Measurements from ENCODE around the gene STX2. TPM values are rescaled to one million over a fixed set of nuclear protein-coding genes. Genes with fewer than 3 reads are reported as not detected.

STX2 gene
- total and polyA plus RNA-seq, 2 donors (not counting 3 experiments of a cell fraction or from before 2014, with no cell fraction given): 26.2 to 32.6 TPM

GRCh38 chr12:130743176-130743575 is 95.9 kb downstream of the STX2 start:
- no peaks in the 10 kb centered on the region for H3K9me1 ChIP-seq (replicated peaks; ENCODE audit: control insufficient read depth, extremely low read depth, insufficient read depth, low read length)
- DNase-seq (ENCODE audit: low read depth, low spot score) (no peak), FAIRE-seq (no peak)
- no peak overlapping the region for H3K4me2 ChIP-seq (ENCODE audit: insufficient read depth, low read length)
- no peaks in the 10 kb centered on the region for H4K20me1 ChIP-seq (replicated peaks; ENCODE audit: control insufficient read depth, extremely low read depth, insufficient read depth, low read length)
- TF ChIP-seq JUN (IDR thresholded peaks at IDR 0.05; ENCODE audit: borderline replicate concordance, insufficient read depth, insufficient read length, low read depth): no peak
- no peak for TF ChIP-seq MYC (IDR thresholded peaks at IDR 0.05; ENCODE audit: low read depth, low read length)
- TF ChIP-seq POLR2AphosphoS5 (IDR thresholded peaks at IDR 0.05; ENCODE audit: insufficient read depth, low read depth, low read length): no peak
- no peak for TF ChIP-seq POLR2A (IDR thresholded peaks at IDR 0.05; ENCODE audit: low read depth, low read length)
- no peak for TF ChIP-seq MAX (IDR thresholded peaks at IDR 0.05; ENCODE audit: insufficient read depth, insufficient read length)
- no peak for TF ChIP-seq EZH2 (IDR thresholded peaks at IDR 0.05; ENCODE audit: borderline replicate concordance, low read depth, low read length, severe bottlenecking)
- TF ChIP-seq FOS (IDR thresholded peaks at IDR 0.05; ENCODE audit: borderline replicate concordance, insufficient read depth, low read length): no peak
- no peak for TF ChIP-seq CTCF (IDR thresholded peaks at IDR 0.05; ENCODE audit: extremely low read depth in 1 of 2, insufficient read depth in 1 of 2, low read depth in 1 of 2, low read length in 2 of 2)
- no peak for TF ChIP-seq GATA2 (IDR thresholded peaks at IDR 0.05; ENCODE audit: insufficient read depth, insufficient read length, low read depth, low read length)
- no peaks in the 10 kb centered on the region for H3K4me1 ChIP-seq (ENCODE audit: control insufficient read depth, extremely low read depth, insufficient read depth, low read length)
- H3K79me2 ChIP-seq (ENCODE audit: control insufficient read depth, insufficient read depth, low read length): no peaks in the 10 kb centered on the region
- dilution Hi-C loops (cut with MboI; ENCODE audit: extremely low pct_ligation_motif_present, low sequenced_read_pairs) (no loop called here), intact Hi-C loops (cut with micrococcal nuclease) (no loop called here)
- H2AFZ ChIP-seq (ENCODE audit: low read depth, low read length): no peak overlapping the region
- POLR2A ChIA-PET: no interaction called here
- H3K27me3 ChIP-seq (ENCODE audit: control insufficient read depth in 2 of 2, insufficient read depth in 2 of 2, low read length in 2 of 2): no peaks in the 10 kb centered on the region
- no peak overlapping the region for H3K9ac ChIP-seq (replicated peaks; ENCODE audit: extremely low read depth, insufficient read depth, low read length)
- no TSS peak for BruUV-seq (replicated peaks)
- no peaks in the 10 kb centered on the region for H3K9me3 ChIP-seq (replicated peaks; ENCODE audit: control insufficient read depth, insufficient read depth, low read length)
- H3K36me3 ChIP-seq (ENCODE audit: control insufficient read depth in 2 of 2, extremely low read depth in 1 of 2, insufficient read depth in 2 of 2, low read length in 2 of 2): no peaks in the 10 kb centered on the region
- H3K27ac ChIP-seq (ENCODE audit: insufficient read depth, low read depth, low read length): no peak overlapping the region
- H3K4me3 ChIP-seq (replicated peaks in 1 of 3; ENCODE audit: insufficient read depth in 1 of 3, low read depth in 1 of 3, low read length in 3 of 3): no peak overlapping the region
- CTCF ChIA-PET: no interaction called here
